ENCODE results near the gene MRPS11.
"Not testable (repeated sequence)": the region's sequence is repeated elsewhere in the genome, so short reads cannot be mapped to it uniquely, and the experiment has no call there.

DNA sequence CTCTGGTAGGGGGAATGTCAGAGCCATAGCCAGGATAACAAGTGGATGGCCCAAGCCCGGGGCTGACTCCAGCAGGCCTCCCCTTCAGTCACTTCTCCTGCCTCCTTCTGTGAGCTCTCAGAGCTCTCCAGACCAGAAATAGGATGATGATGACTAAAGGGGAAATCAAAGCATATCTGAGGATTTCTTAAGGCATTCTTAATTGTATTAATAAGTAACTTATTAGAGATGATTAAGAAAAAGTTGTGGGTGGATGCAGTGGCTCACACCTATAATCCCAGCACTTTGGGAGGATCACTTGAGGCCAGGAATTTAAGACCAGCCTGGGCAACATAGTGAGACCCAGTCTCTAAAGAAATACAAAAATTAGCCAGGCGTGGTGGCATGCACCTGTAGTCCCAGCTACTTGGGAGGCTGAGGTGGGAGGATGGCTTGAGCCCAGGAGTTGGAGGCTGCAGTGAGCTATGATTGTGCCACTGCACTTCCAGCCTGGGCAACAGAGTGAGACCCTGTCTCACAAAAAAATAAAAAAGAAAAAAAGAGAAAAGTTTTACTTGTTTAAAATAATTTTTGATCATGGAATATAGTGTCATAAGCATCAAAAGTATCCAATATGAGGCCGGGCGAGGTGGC, 6.3 kb downstream of the MRPS11 start:
- TF ChIP-seq, protein P1, sequence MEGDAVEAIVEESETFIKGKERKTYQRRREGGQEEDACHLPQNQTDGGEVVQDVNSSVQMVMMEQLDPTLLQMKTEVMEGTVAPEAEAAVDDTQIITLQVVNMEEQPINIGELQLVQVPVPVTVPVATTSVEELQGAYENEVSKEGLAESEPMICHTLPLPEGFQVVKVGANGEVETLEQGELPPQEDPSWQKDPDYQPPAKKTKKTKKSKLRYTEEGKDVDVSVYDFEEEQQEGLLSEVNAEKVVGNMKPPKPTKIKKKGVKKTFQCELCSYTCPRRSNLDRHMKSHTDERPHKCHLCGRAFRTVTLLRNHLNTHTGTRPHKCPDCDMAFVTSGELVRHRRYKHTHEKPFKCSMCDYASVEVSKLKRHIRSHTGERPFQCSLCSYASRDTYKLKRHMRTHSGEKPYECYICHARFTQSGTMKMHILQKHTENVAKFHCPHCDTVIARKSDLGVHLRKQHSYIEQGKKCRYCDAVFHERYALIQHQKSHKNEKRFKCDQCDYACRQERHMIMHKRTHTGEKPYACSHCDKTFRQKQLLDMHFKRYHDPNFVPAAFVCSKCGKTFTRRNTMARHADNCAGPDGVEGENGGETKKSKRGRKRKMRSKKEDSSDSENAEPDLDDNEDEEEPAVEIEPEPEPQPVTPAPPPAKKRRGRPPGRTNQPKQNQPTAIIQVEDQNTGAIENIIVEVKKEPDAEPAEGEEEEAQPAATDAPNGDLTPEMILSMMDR (IDR thresholded peaks at IDR 0.05): not testable (repeated sequence)
- not testable (repeated sequence) for TF ChIP-seq EZH2, EZH2phosphoT487 (IDR thresholded peaks at IDR 0.05)
